Kasumi-1 (cell line): Measurements from ENCODE around the gene KCNJ16.
A peak's percentile ranks its signal among the peaks of the same experiment; 100 is the strongest.

Experiments
- DNase-seq, 2 experiments: peaks; one replicate each; lab custom pipeline; 2025; lab: John Stamatoyannopoulos, UW

The KCNJ16 gene

GRCh38 chr17:70098030-70098429, 23.0 kb downstream of the KCNJ16 start:
- DNase-seq, result no peak

GRCh38 chr17:70099294-70099693, 24.3 kb downstream of the KCNJ16 start:
- no peak for DNase-seq

GRCh38 chr17:70099884-70100283, 24.9 kb downstream of the KCNJ16 start:
- peak in 1 of 2 experiments; percentile 2 for DNase-seq

GRCh38 chr17:70100983-70101382, 26.0 kb downstream of the KCNJ16 start:
- no peak for DNase-seq

- no peak for DNase-seq
Observed at GRCh38 chr17:70102531-70102930, 27.5 kb downstream of the KCNJ16 start.

- no peak for DNase-seq
Observed at GRCh38 chr17:70104791-70105523, 29.9 kb downstream of the KCNJ16 start.

GRCh38 chr17:70105641-70106040, 30.6 kb downstream of the KCNJ16 start:
- DNase-seq, result no peak

- DNase-seq, result no peak
Observed at GRCh38 chr17:70106551-70106950, 31.5 kb downstream of the KCNJ16 start.

GRCh38 chr17:70107441-70107840, 32.4 kb downstream of the KCNJ16 start:
- DNase-seq, result no peak

- no peak for DNase-seq
Observed at GRCh38 chr17:70107904-70108565, 33.0 kb downstream of the KCNJ16 start.

GRCh38 chr17:70109497-70109896, 34.5 kb downstream of the KCNJ16 start:
- DNase-seq, result no peak

- no peak for DNase-seq
Observed at GRCh38 chr17:70110443-70110880, 35.4 kb downstream of the KCNJ16 start.

- no peak for DNase-seq
Observed at GRCh38 chr17:70111201-70111600, 36.2 kb downstream of the KCNJ16 start.

GRCh38 chr17:70114405-70114804, 39.4 kb downstream of the KCNJ16 start:
- no peak for DNase-seq

- no peak for DNase-seq
Observed at GRCh38 chr17:70115126-70115525, 40.1 kb downstream of the KCNJ16 start.

- DNase-seq, result no peak
Observed at GRCh38 chr17:70116919-70117318, 41.9 kb downstream of the KCNJ16 start.

GRCh38 chr17:70119545-70119944, 44.5 kb downstream of the KCNJ16 start:
- no peak for DNase-seq

GRCh38 chr17:70119983-70120382, 45.0 kb downstream of the KCNJ16 start:
- DNase-seq, result no peak

- no peak for DNase-seq
Observed at GRCh38 chr17:70120425-70120824, 45.4 kb downstream of the KCNJ16 start.

- no peak for DNase-seq
Observed at GRCh38 chr17:70121126-70121525, 46.1 kb downstream of the KCNJ16 start.

- DNase-seq, result no peak
Observed at GRCh38 chr17:70123193-70123592, 48.2 kb downstream of the KCNJ16 start.

GRCh38 chr17:70124723-70125122, 49.7 kb downstream of the KCNJ16 start:
- no peak for DNase-seq

- no peak for DNase-seq
Observed at GRCh38 chr17:70127221-70127873, 52.3 kb downstream of the KCNJ16 start.
